H1 (cell line): ENCODE data around the gene MTG1.

Source experiments
- BACH1 ChIP-seq: IDR thresholded peaks from 2 replicates; pipeline ENCODE4 v1.6.1; 2012; ENCODE audit warnings: low read length, improper control_type of control experiment
- BCL11A ChIP-seq, 2 experiments: IDR thresholded peaks; one replicate each; pipeline ENCODE4 v1.6.1; 2011; ENCODE audit warnings: low read depth in 2 of 2, low read length in 2 of 2, mild to moderate bottlenecking in 2 of 2
- CTCF ChIP-seq, 3 experiments: IDR thresholded peaks; 1 replicate in 2 of 3; 2 replicates in 1 of 3; pipeline versions ENCODE4 v1.5.1 to v1.6.1; 2011; ENCODE audit warnings: low read length in 3 of 3, mild to moderate bottlenecking in 3 of 3, inconsistent platforms in 2 of 3, low read depth in 1 of 3, moderate library complexity in 1 of 3; ENCODE audit not compliant: insufficient read depth in 1 of 3; ENCODE audit errors: control extremely low read depth in 1 of 3
- EP300 ChIP-seq, 2 experiments: IDR thresholded peaks; 1 replicate in 1 of 2; 2 replicates in 1 of 2; pipeline ENCODE4 v1.6.1; 2011 to 2012; ENCODE audit warnings: low read depth in 2 of 2, low read length in 2 of 2, mild to moderate bottlenecking in 2 of 2, borderline replicate concordance in 1 of 2, inconsistent platforms in 1 of 2, moderate library complexity in 1 of 2
- EZH2 ChIP-seq: fragments of 200-600 bp; sonication (generic); IDR thresholded peaks from 2 replicates; pipeline ENCODE4 v1.7.1; 2012; ENCODE audit warnings: low read depth, mild to moderate bottlenecking, moderate library complexity, low read length, inconsistent platforms; ENCODE audit not compliant: severe bottlenecking
- MAFK ChIP-seq: IDR thresholded peaks from 2 replicates; pipeline ENCODE4 v1.6.1; 2012; ENCODE audit warnings: low read depth, mild to moderate bottlenecking, improper control_type of control experiment, low read length
- NRF1 ChIP-seq: IDR thresholded peaks from 2 replicates; pipeline ENCODE4 v1.6.1; 2011; ENCODE audit warnings: mild to moderate bottlenecking, low read depth, low read length, improper control_type of control experiment
- POLR2A ChIP-seq, 2 experiments: IDR thresholded peaks; 1 replicate in 1 of 2; 2 replicates in 1 of 2; pipeline ENCODE4 v1.6.1; 2011; ENCODE audit warnings: low read depth in 2 of 2, low read length in 2 of 2, mild to moderate bottlenecking in 2 of 2; ENCODE audit errors: control extremely low read depth in 1 of 2
- POLR2AphosphoS5 ChIP-seq: IDR thresholded peaks from 2 replicates; pipeline ENCODE4 v1.6.1; 2011; ENCODE audit warnings: low read depth, low read length
- SIN3A ChIP-seq, 2 experiments: IDR thresholded peaks in 1 of 2; conservative IDR thresholded peaks in 1 of 2; 2 replicates each; pipeline ENCODE4 v1.6.1; 2011 to 2012; ENCODE audit warnings: low read length in 2 of 2, improper control_type of control experiment in 1 of 2, low read depth in 1 of 2, mild to moderate bottlenecking in 1 of 2
- TAF1 ChIP-seq: IDR thresholded peaks from 2 replicates; pipeline ENCODE4 v1.6.1; 2011; ENCODE audit warnings: mild to moderate bottlenecking, low read depth, low read length
- TF ChIP-seq, protein P1 (sequence below): IDR thresholded peaks from 2 replicates; pipeline ENCODE4 v1.6.1; 2012; ENCODE audit warnings: inconsistent platforms

DNA sequence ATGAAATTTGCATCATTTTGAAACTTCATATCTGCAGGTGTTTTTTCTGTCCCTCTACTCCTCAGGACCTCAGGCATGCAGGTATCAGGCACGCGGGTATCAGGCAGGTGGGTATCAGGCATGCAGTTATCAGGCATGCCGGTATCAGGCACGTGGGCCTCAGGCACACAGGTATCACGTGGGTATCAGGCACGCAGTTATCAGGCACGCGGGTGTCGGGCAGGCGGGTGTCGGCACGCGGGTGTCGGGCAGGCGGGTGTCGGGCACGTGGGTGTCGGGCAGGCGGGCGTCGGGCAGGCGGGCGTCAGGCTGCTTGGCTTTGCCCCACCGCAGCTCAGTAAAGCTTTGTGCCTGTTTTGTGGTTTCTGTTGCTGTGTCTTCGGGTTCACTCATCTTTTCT is 21.8 kb downstream of the MTG1 start:
- TF ChIP-seq CTCF (IDR thresholded peaks at IDR 0.05; ENCODE audit: control extremely low read depth in 1 of 3, insufficient read depth in 1 of 3, low read depth in 1 of 3, low read length in 3 of 3) (no peak), MAFK (no peak), TAF1 (no peak), BACH1 (no peak), SIN3A (conservative IDR thresholded peaks at IDR 0.05 in 1 of 2, IDR thresholded peaks at IDR 0.05 in 1 of 2; ENCODE audit: low read depth in 1 of 2, low read length in 2 of 2) (no peak), EP300 (IDR thresholded peaks at IDR 0.05; ENCODE audit: borderline replicate concordance in 1 of 2, low read depth in 2 of 2, low read length in 2 of 2) (no peak), POLR2A (IDR thresholded peaks at IDR 0.05; ENCODE audit: control extremely low read depth in 1 of 2, low read depth in 2 of 2, low read length in 2 of 2) (no peak), NRF1 (no peak), POLR2AphosphoS5 (no peak), EZH2 (no peak), BCL11A (IDR thresholded peaks at IDR 0.05; ENCODE audit: low read depth in 2 of 2, low read length in 2 of 2) (no peak)
- TF ChIP-seq, protein P1, sequence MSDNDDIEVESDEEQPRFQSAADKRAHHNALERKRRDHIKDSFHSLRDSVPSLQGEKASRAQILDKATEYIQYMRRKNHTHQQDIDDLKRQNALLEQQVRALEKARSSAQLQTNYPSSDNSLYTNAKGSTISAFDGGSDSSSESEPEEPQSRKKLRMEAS: no peak
